Stimulated activated naive CD4-positive, alpha-beta T cell (primary cell): ENCODE data around the gene KMT5C.
"Not testable (repeated sequence)": the region's sequence is repeated elsewhere in the genome, so short reads cannot be mapped to it uniquely, and the experiment has no call there.

Source experiments
- DNase-seq, 6 experiments: peaks; one replicate each; lab custom pipeline; 2025; lab: John Stamatoyannopoulos, UW

KMT5C gene

DNA sequence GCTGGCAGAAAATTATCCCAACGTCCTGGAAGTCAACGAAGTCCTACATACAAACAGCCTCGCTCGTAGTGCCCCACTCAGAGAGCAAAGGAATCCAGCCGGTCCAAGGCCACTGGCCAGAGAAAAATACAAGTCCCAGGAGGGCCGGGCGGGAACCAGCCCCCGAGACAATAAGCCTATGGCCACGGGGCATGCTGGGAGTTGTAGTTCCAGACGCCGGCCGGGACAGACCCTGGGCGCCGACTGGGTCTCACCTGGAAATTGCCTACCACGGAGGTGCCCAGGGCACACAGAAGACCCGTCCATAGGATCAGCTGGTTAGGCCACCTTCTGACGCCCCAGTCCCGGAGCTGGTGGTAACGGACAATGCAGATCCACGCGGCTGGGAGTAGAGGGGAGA is 19.9 kb upstream of the KMT5C start:
- DNase-seq = no peak

DNA sequence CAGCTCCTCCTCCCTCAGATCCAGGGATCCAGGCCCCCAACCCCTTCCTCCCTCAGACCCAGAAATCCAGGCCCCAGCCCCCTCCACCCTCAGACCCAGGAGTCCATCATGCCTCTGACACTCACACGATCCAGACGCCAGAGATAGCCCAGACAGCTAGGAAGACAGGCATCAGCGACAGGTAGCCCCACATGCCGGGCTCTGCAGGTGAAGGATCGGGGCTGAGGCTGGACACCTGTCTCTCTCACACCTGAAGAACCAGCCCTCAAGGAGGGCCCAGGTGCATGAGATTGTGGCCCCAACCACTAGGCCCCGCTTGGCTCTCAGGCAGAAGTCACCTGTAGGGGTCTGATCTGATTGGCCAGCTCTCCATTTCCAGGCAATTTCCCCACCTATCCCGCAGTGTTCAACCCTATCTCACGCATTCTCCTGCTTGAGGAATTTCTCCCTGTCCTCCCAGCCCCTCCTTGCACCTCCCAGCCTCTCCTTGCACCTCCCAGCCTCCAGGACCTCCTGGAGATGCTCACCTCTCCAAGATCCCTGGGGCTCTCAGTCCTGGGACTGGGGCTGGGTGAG is 18.7 kb upstream of the KMT5C start:
- DNase-seq = no peak

DNA sequence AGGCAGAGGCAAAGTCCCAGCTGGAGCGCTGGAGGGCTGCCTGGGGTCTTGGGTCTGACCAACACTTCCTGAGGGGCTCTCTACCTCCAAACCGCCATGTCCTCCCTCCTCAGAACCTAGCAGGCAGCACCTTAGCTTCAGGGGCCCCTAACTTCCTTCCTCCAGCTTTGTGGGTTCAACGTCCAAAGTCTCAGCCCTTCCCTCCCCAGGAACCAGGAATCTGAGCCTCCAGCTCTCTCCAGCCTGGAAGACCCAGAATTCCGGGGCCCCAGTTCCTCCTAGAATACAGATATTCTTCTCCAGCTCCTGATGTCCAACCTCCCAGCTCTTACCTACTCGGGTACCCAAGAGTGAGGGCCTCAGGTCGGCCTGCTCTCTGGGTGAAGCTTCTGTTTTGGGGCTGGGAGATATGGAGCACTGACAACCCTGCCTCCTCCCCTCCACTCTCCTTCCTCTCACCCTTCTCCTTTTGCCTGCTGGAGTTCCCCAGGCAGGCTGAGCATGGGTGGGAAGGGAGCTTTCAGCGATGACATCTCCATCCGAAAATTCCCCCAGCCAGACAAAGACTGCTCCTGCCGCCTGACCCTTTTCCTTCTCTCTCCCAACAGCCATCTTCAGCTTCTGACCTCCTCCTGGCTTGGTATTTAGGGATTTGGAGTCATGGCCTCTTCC is 18.1 kb upstream of the KMT5C start:
- no peak for DNase-seq

DNA sequence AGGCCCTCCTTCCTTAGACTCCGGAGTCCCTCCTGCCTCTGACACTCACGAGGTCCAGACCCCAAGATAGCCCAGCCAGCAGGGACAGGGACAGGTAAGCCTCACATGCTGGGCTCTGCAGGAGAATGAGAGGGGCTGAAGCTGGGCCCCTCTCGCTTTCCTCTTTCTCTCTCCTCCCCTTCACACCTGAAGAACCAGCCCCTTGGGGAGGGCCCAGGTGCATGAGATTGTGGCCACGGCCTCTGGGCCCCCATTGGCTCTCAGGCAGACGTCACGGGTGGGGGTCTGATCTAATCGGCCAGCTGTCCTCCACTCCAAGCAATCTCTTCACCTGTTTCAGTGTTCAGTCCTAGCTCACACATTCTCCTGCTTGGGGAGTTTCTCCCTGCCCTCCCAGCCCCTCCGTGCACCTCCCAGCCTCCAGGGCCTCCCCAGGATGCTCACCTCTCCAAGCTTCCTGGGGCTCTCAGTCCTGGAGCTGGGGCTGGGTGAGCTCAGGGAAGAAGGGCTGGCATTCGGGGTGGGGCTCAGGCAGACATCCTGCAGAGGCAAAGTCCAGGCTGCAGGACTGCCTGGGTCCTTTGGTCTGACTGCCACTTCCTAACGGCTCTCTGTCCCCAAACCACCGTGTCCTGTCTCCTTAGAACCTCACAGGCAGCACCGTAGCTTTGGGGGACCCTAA is 17.3 kb upstream of the KMT5C start:
- DNase-seq = no peak

DNA sequence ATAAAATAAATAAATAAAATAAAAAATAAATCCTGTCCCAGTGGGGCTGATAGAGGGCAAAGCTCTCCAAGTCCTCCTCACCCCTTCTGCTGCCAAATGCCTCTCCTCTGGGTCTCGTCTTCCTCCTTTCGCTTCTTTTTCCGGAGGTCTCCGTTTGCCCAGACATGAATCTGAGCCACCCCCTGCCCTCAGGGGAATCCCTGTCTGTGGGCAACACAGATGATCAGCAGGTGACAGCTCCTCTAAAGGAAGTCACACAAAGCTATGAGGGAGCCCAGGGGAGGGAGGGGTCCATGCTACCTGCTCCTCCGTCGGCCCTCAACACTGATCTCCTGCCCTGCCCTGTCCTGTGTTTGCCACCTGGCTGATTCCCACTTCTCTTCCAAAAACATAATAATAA is 15.0 kb upstream of the KMT5C start:
- no peak for DNase-seq

DNA sequence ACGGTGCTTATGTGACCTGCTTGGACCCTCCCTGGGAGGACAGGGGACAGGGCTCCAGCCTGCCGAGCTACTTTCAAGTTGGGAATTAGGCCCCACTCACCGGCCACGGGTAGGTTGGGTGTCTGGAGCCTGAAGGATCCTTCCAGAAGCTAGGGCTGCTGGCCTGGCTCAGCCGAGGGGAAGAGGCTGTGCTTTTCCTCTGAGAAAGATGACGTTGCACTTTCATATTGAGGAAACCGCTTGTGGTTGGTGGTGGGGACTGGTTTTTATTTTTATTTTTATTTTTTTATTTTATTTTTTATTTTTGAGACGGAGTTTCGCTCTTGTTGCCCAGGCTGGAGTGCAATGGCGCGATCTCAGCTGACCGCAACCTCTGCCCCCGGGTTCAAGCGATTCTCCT is 14.5 kb upstream of the KMT5C start, which contains the start of gene TMEM150B:
Gene TMEM150B (minus strand): TSS at position 170 of the 400 bp plus-strand sequence. CDS start 4,305 bp downstream, outside the sequence.
- DNase-seq = no peak

DNA sequence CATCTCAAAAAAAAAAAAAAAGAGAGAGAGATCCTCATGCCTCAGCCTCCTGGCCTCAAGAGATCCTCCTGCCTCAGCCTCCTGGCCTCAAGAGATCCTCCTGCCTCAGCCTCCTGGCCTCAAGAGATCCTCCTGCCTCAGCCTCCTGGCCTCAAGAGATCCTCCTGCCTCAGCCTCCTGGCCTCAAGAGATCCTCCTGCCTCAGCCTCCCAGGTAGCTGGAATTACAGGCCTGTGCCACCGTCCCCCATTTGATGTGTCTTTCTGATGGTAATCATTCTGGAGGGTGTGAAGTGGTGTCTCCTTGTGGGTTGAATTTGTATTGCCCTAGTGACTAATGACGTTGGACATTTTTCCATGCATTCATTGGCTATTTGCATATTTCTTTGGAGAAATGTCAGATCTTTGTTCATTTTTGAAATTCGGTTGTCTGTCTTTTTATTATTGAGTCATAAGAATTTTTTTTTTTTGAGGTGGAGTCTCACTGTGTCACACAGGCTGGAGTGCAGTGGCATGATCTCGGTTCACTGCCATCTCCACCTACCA is 10.8 kb upstream of the KMT5C start:
- not testable (repeated sequence) for DNase-seq

DNA sequence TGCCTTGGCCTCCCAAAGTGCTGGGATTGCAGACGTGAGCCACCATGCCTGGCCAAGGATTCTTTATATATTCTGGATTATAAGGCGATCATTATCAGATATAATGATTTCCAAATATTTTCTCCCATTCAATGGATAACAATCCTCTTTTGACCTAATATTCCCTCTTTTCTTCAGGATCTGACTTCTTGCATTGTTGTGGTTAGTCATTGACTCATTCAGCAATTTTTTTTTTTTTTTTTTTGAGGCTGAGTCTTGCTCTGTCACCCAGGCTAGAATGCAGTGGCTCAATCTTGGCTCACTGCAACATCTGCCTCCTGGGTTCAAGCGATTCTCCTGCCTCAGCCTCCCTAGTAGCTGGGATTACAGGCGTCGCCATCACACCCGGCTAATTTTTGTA is 9.9 kb upstream of the KMT5C start:
- not testable (repeated sequence) for DNase-seq

DNA sequence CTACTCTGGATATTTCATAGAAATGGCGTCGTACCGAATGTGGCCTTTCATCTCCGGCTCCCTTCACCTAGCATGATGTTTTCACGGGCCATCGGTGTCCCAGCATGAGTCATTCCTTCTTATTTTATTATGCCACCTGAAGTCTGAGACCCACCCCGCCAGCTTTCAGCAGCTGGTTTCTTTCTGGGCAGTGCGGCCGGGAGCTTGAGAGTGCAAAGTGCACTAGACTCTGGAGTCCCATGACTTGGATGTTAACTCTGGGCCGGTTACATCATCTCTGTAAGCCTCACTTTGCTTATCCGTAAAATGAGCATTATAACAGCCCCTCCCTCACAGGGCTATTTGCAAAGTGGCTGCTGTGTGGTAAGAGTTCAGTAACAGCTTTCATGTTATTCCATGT is 5.8 kb upstream of the KMT5C start:
- DNase-seq = no peak

DNA sequence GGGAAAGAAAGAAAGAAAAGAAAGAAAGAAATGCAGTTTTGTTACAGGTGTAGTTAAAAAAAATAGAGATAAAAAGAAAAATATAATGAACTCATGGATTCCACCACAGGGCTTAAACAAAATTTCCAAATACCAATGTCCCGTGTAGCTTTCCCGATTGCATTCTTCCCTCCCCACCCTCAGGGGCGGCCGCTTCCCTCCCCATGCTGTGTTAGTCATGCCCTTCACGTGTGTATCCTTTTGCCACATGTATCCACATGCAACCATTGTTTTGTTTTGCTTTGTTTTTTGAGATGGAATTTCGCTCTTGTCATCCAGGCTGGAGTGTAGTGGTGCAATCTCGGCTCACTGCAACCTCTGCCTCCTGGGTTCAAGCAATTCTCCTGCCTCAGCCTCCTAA is 3.6 kb upstream of the KMT5C start:
- DNase-seq = no peak

DNA sequence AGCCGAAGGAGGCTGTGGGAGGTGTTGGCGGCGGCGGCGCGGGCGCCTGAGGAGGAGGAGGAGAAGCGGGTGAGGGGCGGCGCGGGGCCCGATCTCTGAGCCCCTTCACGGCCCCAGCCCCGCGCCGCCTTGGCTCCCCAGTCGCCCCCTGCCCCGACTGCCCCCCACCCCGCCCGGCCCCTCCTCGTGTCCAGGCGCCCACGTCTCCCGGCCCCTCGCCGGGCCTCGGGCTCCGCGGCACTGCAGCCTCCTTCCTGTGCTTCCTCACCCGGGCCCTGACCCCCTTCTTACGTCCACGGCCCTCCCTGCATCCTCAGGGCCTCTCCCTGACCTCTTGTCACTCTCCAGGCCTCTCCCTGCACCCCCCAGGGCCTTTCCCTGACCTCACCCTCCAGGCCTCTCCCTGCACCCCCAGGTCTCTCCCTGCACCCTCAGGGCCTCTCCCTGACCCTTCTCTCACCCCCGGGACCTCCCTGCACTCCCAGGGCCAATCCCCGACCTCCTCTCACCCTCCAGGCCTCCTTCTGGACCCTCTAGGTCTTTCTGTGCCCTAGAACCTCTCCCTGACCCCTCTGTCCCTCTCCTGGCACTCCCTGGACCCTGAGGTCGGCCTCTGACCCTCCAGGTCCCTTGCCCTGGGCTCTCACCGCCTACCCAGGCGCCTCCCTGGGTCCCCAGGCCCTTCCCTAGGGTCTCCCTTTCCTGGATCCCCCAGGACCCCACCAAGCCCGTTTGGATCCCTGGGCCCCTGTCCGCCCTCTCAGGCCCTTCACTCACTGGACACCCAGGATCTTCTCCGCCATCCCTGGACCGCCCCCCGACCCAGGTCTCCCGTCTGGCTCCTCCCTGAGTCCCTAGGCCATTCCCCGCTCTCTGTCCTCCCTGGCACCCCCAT is 460 bp downstream of the KMT5C start:
- DNase-seq = peak in 2 of 6 experiments; percentile 37 to 53

DNA sequence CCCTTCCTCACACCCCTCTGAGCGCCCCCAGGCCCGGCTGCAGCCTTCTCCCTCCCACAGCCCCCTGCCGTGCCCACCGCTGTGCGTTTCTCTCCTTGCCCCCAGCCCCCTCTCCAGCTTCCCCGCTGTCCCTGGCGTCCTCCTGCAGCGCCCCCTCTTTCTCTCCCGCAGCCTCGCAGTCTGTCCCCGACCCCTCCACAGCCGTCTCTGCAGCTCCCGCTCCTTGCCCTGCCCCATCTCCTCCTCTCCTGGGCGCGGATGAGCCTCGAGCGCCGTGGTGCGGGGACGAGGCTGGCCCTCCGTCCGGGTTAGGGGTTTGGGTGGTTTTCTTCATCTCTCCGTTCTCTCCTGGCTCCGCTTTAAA is 1.1 kb downstream of the KMT5C start:
- peak in 1 of 6 experiments; percentile 21 for DNase-seq

DNA sequence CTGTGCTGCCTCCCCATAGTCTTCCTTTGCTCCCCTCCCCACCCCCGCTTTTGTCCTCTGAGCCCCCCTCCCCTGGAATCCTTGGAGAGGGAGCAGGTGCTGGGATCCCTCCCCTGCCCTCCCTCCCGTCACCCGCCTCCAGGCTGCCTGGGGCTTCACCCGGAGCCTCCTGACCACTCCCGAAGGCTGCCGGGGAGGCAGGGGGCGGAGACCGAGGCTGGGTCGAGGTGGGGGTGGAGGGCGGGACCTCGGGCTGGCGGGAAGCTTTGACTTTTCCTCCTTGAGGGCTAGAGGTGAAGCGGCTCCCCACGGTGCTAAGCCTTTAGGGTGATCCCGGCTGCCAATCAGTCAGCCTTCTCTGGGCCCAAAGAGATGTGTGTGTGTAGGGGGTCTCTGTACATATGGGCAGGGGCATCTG is 1.5 kb downstream of the KMT5C start:
- DNase-seq = peak in 4 of 6 experiments; percentile 26 to 37 (median 31)

DNA sequence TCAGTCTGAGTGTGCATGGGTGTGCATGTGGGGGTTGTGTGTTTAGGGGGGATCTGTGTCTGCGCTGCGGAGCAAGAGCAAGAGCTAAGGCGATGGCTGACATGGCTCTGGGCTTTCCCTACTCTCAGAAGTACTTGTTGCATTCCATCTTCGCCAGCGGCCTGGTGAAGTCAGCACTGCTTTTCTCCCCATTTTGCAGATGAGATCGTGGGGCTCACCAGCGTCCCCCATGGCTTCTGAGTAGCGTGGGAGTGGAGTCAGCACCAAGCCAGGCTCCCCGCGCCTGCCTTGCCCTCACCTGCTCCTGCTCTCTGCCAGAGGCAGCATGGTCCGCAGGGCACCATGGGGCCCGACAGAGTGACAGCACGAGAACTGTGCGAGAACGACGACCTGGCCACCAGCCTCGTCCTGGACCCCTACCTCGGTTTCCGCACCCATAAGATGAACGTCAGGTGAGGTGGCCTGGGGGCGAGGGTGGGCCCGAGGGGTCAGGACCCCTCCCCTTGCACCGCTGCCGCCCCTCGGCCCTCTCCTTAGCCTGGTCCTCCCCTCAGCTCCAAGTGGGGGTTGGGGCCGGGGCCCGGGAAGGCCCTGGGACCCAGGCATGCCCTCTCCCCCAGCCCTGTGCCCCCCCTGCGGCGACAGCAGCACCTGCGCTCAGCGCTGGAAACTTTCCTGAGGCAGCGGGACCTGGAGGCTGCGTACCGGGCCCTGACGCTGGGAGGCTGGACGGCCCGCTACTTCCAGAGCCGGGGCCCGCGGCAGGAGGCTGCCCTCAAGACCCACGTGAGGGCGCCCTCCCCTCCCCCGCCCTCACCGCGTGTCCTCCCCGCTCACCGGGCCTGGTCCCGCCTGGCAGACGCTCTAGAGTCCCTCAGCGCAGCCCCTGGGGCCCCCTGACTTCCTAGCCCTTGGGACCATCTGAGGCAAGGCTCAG is 2.2 kb downstream of the KMT5C start:
- no peak for DNase-seq

DNA sequence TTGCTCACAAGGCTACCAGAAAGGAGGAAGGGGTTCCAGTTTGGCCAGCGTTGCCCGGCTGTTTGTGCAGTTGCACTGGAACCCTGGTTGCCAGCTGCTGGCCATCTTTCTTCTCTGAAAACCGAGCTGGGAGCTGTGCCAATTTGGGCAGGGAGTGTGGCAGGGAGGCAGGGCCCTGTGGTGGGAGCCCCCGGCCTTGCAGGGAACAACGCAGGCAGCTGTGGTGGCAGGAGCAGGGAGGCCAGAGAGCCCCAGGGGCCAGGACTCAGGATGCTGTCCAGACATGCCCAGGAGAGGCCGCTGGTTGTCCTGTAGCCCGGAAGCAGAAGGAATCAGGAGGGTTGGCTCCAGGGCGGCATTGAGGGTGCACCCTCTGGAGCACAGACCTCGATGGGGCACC is 4.8 kb downstream of the KMT5C start:
- DNase-seq = no peak

DNA sequence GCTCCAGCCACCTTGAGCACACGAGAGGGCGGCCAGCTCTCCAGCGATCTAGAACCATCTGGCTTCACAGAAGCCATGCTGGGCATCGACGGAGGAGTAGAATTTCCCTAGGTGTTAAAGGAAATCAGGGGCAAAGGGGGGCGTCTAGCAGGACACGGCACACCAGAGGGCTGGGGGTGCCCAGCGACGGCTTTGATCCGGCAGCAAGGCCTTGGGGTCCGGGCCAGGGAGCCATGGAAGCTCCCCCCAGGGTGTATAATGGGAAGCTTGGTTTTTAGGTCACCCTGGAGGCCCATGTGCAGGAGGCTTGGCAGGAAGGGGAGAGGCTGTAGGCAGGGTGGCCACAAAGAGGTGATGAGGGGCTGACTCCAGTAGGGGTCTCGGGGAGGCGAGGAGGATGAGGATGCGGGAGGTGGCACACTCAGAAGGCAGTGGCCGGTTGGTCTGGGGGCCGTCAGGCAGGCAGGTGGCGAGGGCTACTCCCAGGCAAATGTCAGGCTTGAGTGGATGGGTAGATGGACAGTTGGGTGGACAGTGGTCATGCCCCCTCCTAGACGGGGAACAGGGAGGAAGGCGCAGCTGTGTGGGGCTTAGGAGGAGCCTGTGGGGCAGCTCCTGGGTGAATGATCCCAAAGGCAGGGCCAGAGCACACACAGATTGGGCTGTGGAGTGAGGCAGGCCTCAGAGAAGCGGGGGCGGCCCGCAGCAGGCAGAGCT is 5.6 kb downstream of the KMT5C start:
- DNase-seq = no peak

DNA sequence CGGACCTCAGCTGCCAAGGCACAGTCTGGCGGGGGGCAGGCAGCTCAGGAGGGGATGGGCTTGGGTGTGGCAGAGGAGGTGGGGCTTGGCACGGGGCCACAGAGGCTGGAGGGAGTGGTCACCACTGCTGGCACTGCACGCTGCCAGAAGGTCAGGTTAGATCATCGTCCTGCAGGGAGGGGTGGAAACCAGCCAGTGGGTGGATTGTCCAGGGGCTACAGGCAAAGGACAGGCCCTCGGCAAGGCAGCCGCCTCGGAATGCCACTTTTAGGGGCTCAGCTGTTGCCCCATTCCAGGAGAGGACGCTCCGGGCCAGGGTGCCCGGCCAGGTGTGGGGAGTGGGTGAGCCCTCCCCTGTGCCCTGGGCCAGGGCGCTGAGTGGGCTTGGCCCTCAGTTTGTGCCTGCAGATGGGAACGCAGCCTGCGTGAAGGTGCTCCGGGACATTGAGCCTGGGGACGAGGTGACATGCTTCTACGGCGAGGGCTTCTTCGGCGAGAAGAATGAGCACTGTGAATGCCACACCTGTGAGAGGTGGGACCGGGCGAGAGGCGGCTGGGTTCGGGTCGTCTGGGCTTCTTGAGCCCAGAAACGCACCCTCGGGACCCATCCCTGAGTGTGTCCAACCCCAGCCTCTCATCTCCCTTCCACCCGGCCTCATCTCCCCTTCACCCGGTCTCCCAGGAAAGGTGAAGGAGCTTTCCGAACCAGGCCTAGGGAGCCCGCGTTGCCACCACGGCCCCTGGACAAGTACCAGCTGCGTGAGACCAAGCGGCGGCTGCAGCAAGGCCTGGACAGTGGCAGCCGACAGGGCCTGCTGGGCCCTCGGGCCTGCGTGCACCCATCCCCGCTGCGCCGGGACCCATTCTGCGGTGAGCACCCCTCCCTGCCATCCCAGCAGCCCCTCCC is 6.4 kb downstream of the KMT5C start:
- DNase-seq = no peak

DNA sequence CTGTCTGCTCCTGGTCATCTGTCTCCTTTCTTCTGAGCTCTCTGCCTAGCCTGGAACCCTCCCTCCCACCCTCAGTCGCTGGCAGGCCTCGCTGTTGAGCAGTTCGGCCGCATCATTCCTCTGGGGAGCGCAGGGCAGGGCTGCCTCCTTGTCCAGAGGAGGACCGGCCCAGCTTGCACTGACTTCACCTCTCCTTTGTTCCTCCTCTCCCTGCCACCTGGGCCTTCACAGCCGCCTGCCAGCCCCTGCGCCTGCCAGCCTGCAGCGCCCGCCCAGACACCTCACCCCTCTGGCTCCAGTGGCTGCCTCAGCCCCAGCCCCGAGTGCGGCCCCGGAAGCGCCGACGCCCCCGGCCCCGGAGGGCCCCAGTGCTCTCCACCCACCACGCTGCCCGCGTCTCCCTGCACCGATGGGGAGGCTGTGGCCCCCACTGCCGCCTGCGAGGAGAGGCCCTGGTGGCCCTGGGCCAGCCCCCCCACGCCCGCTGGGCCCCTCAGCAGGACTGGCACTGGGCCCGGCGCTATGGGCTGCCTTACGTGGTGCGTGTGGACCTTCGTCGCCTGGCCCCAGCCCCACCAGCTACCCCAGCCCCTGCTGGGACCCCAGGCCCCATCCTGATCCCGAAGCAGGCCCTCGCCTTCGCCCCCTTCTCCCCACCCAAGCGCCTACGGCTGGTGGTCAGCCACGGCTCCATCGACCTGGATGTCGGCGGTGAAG is 7.2 kb downstream of the KMT5C start:
- no peak for DNase-seq
